Measurements from ENCODE around the gene APC2.

DNA sequence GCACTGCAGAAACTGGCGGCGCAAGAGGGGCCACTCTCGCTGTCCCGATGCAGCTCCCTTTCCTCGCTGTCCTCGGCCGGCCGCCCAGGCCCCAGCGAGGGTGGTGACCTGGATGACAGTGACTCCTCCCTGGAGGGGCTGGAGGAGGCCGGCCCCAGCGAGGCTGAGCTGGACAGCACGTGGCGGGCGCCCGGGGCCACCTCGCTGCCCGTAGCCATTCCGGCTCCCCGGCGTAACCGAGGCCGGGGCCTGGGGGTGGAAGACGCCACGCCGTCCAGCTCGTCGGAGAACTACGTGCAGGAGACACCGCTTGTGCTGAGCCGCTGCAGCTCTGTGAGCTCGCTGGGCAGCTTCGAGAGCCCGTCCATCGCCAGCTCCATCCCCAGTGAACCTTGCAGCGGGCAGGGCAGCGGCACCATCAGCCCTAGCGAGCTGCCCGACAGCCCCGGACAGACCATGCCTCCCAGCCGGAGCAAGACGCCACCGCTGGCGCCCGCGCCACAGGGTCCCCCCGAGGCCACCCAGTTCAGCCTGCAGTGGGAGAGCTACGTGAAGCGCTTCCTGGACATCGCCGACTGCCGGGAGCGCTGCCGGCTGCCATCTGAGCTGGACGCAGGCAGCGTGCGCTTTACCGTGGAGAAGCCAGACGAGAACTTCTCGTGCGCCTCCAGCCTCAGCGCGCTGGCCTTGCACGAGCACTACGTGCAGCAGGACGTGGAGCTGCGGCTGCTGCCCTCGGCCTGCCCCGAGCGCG, 16.7 kb downstream of the APC2 start:
- no peak for TF ChIP-seq POLR2A (IDR thresholded peaks at IDR 0.05)
- TF ChIP-seq, protein P1, sequence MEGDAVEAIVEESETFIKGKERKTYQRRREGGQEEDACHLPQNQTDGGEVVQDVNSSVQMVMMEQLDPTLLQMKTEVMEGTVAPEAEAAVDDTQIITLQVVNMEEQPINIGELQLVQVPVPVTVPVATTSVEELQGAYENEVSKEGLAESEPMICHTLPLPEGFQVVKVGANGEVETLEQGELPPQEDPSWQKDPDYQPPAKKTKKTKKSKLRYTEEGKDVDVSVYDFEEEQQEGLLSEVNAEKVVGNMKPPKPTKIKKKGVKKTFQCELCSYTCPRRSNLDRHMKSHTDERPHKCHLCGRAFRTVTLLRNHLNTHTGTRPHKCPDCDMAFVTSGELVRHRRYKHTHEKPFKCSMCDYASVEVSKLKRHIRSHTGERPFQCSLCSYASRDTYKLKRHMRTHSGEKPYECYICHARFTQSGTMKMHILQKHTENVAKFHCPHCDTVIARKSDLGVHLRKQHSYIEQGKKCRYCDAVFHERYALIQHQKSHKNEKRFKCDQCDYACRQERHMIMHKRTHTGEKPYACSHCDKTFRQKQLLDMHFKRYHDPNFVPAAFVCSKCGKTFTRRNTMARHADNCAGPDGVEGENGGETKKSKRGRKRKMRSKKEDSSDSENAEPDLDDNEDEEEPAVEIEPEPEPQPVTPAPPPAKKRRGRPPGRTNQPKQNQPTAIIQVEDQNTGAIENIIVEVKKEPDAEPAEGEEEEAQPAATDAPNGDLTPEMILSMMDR (IDR thresholded peaks at IDR 0.05) = no peak

Measured in ovary (tissue), 3 donors.